ENCODE results near the gene LIN28B.
"Not testable (repeated sequence)": the region's sequence is repeated elsewhere in the genome, so short reads cannot be mapped to it uniquely, and the experiment has no call there.

The LIN28B gene

DNA sequence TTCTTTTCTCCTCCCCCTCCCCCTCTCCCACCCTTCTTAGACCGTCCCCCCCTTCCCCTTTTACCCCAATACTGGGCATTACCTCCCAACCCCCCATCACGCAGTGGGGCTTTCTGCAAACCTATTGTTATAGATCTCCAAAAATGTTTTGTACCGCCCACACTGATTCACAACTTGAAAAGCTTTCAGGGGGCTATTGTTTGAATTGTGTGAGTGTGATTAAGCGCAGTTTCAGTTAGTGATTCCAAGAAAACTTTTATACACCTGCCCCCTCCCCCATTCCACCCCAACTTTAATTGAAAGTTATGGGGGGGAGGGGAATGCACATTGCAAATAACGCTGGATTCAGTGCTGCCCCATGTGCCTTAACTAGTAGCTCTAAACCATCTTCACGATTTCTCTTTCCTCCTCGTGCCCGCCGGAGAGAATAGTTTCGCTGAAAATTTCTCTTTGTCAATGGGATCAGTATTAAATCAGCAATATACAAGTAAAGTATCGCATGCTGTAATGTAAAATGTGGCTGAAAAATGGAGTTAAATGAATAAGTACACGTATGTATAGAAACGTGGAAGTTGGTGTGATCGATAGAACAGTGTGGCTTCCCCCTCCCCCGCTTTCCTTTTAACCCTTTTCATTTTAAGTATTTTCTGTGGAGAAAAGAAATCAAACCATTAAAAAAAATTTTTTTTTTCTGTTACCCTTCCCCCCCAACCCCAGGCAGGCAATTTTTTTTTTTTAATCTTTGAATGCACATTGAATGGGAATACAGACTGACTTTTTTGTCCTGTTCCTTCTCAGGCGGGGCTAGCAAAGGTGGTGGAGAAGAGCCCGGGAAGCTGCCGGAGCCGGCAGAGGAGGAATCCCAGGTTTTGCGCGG, 632 bp downstream of the LIN28B start:
- no peak for DNase-seq

- DNase-seq: no peak
Observed at GRCh38 chr6:104958178-104959025, 1.5 kb downstream of the LIN28B start.

- no peak for DNase-seq
Observed at GRCh38 chr6:104959026-104959858, 2.3 kb downstream of the LIN28B start.

GRCh38 chr6:104969108-104969507, 12.2 kb downstream of the LIN28B start:
- DNase-seq: no peak

DNA sequence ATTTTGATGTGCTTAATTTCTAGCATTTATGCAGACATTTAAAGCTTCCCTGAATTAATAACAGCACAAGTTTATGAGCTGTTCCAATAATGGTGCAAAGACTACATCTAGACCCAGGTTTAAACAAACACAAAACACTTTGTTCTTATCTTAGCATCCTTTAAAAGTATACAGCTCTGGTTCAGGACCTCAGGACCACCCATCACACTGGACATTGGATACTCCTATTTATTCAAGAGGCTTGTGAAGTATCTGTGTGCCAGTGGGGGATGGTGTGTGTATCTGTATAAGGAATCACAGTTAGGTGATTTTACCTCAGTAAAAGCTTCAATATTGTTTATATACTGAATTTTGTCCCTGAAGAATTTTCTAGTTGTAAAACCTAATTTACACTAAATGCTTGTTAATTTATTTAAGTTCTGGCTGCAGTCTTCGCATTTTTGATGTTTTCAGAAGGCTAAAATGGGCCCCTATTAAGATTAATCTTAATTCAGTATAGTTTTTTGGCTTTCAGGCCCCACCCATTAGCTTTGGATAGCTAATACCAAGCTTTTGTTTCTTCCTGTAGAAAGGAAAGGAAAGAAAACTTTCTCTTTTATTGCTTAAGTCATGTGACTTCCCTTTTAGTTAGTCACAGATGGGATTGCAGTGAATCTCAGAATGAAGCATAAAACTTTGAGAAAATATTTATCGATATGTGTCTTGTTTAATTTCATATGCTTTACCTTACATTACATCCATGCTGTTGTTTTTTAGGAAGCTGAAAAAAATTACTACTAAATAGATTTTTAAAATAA, 13.1 kb downstream of the LIN28B start:
- peak in 1 of 2 experiments; percentile 11 for DNase-seq

- DNase-seq: no peak
Observed at GRCh38 chr6:104973404-104973803, 16.5 kb downstream of the LIN28B start.

GRCh38 chr6:104983296-104983695, 26.4 kb downstream of the LIN28B start:
- DNase-seq: no peak

GRCh38 chr6:104983776-104984175, 26.9 kb downstream of the LIN28B start:
- DNase-seq: no peak

- no peak for DNase-seq
Observed at GRCh38 chr6:104984831-104985230, 27.9 kb downstream of the LIN28B start.

GRCh38 chr6:104985875-104986274, 29.0 kb downstream of the LIN28B start:
- DNase-seq: not testable (repeated sequence)

GRCh38 chr6:104986625-104987024, 29.7 kb downstream of the LIN28B start:
- no peak for DNase-seq

- no peak for DNase-seq
Observed at GRCh38 chr6:104987218-104987617, 30.3 kb downstream of the LIN28B start.

- DNase-seq: no peak
Observed at GRCh38 chr6:104990085-104990484, 33.2 kb downstream of the LIN28B start.

- not testable (repeated sequence) for DNase-seq
Observed at GRCh38 chr6:104991062-104991461, 34.2 kb downstream of the LIN28B start.

DNA sequence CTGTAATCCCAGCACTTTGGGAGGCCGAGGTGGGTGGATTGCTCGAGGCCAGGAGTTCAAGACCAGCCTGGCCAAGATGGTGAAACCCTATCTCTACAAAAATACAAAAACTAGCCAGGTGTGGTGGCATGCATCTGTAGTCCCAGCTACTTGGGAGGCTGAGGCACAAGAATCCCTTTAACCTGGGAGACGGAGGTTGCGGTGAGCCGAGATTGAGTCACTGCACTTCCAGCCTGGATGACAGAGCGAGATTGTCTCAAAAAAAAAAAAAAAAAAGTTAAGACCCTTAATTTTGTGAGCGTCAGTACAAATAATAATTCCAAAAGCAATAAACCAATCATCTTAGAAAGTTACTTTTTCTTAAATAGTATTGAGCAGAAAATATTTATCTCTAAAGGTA, 36.7 kb downstream of the LIN28B start:
- not testable (repeated sequence) for DNase-seq

- DNase-seq: peak in 1 of 2 experiments; percentile 14
Observed at GRCh38 chr6:104995989-104996617, 39.2 kb downstream of the LIN28B start.

DNA sequence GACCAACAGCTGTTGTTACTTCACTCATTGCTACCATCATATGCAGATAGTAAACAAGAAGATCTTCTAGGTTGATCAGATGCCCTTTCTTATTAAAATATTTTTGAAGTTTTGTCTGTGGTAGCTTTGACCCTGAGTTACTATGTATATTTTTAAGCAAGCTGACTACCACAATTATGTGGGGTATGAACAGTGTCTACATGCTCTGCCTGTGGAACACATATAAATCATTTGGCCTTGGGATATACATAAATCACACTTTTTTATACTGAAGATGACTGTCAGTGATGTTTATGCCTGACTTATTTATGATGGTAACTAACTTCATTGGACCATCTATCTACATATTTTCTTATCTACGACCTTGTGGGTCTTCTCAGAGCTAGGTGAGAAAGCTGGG, 44.2 kb downstream of the LIN28B start:
- no peak for DNase-seq

- DNase-seq: no peak
Observed at GRCh38 chr6:105001906-105002305, 45.0 kb downstream of the LIN28B start.

DNA sequence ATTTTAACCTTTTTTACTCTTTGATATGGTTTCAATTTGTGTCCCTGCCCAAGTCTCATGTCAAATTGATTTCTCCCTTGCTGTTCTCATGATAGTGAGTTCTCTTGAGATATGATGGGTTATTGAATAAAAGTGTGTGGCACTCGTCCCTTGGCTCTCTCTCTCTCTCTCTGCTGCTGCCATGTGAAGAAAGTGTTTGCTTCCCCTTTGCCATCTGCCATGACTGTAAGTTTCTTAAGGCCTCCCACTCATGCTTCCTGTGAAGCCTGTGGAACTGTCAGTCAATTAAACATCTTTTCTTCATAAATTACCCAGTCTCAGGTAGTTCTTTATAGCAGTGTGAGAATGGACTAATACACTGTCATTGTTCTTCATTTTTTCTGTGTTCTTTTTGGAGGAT, 48.5 kb downstream of the LIN28B start:
- peak; percentile 6 to 27 for DNase-seq

GRCh38 chr6:105013459-105013858, 56.6 kb downstream of the LIN28B start:
- DNase-seq: not testable (repeated sequence)

GRCh38 chr6:105014448-105014847, 57.5 kb downstream of the LIN28B start:
- no peak for DNase-seq

- DNase-seq: no peak
Observed at GRCh38 chr6:105014954-105015353, 58.0 kb downstream of the LIN28B start.
